Measurements from ENCODE around the gene ADORA2A.

Gene ADORA2A

GRCh38 chr22:24427500-24428164, at the start of gene ADORA2A:
ADORA2A (plus strand) TSS chr22:24427599; CDS start chr22:24433405, 5,806 bp downstream.
- DNase-seq = no peak

DNA sequence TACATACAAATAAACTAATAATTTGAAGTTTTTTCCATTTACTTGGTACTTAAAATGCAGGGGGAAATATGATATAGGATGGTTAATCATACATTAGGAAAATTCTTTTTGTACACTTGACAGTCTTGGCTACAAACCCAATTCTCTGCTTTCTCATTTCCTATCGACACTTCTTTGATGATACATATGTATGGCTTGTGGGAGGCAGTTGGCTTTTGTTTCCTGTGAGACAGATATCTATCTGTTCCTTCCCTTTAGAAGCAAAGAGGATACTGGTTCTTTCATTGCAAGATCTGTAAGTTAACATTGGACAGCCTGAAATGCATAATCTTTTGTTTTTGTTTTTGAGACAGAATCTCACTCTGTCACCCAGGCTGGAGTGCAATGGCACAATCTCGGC, 47.9 kb upstream of the ADORA2A start:
- no peak for DNase-seq

DNA sequence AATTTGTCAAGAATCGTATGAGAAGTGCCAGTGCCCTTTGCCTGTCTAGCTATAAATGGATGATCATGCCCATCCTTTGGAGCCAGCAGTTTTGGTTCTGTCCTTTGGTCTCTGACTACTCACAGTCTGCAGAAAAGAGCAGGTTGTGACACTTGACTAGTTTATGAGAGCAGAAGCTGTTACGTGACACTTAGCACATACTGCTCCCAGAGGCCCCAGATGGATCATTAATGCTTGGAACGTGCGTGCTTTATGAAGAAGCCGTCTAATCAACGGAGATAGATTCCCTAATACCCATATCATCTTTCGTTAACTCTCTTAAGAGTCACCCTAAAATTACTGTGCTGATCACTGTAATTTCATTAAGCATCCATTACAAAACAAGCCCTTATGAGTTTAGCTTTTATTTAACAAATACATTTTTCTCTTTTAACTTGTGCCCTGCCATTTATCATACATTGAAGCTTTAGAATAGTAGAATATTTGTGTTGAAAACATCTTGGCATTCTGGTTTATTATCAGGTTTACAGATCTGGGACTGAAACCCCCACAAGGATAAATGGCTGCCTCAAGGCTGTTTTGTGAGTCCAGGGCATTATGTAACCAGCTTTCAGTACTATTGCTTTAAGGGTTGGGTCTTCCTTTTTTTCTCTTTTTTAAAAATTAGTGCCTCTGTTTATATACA, 47.0 kb upstream of the ADORA2A start:
- peak; percentile 82 for DNase-seq

- DNase-seq = no peak
These were observed 46.5 kb upstream of the ADORA2A start for GRCh38 chr22:24380905-24381230.

- no peak for DNase-seq
These were observed 44.3 kb upstream of the ADORA2A start for GRCh38 chr22:24383061-24383460.

DNA sequence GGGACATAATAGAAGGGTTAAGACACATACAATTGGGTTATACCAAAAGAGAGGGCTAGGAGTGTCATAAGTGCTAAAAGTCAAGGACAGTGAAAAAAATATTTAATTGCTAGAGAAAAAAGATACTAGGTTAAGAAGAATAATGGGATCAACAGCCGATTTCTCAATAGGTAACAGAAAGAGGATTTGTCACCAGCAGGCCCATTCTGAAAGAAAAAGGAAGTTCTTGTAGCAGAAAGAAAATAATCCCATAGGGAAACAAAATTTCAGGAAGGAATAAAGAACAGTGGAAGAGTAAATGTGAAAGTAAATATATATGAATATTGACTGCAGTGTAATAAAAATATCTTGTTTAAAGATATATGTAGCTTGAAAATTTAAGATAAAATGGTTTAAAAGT, 43.3 kb upstream of the ADORA2A start:
- no peak for DNase-seq

GRCh38 chr22:24386937-24387471, 40.4 kb upstream of the ADORA2A start:
- DNase-seq = no peak

DNA sequence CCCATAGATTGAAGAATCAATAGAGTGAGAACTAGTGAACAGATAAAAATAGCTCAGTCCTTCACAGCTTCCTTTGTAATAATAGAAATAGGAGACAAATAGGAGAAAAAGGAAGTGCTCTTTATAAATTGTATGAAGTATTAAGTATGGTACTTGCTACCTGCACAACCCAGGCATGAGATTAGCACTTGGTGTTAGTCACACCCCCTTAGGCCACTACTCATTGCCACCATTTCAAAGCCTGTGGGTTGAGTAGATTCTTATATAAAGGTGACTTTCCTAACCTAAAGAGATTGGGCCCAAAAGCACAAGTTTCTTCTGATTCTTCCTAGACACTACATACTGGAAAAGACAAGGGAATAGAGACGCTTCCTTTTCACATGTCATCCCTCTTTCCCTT, 37.7 kb upstream of the ADORA2A start:
- no peak for DNase-seq

- no peak for DNase-seq
These were observed 37.2 kb upstream of the ADORA2A start for GRCh38 chr22:24390156-24390555.

DNA sequence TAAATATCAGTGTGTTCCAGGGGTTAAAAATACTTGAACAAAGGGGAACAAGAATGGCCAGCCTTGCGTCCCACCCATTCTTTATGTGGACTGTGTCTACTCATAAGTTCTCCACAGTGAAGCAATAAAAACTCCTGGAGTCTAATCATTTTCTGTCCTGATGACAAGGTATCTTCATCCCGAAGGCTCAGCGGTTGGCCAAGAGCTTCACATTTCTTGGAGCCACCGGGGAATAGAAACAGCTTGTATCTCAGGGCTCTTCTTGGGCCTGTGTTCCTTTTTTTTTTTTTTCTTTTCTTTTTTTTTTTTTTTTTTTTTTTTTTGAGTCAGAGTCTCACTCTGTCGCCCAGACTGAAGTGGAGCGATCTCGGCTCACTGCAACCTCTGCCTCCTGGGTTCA, 36.8 kb upstream of the ADORA2A start:
- no peak for DNase-seq

DNA sequence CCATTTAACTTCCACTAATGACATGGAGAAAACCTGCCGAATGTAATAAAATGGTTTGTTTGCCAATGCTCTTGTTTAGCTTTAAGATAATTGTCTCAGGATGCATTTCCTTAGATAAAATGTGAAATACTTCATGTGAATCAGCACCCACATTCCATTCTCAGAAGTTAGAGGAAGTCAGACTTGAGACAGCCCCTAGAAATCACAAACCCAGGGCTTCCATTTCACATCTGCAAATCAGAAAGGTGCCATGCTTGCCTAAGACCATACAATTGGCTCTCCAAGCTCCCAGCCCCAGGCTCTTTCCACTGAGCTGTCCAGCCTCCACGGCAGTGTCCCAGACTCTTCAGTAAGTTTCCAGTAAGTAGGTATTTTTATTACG, 35.6 kb upstream of the ADORA2A start:
- DNase-seq = no peak

GRCh38 chr22:24392218-24392931, 35.0 kb upstream of the ADORA2A start:
- no peak for DNase-seq

DNA sequence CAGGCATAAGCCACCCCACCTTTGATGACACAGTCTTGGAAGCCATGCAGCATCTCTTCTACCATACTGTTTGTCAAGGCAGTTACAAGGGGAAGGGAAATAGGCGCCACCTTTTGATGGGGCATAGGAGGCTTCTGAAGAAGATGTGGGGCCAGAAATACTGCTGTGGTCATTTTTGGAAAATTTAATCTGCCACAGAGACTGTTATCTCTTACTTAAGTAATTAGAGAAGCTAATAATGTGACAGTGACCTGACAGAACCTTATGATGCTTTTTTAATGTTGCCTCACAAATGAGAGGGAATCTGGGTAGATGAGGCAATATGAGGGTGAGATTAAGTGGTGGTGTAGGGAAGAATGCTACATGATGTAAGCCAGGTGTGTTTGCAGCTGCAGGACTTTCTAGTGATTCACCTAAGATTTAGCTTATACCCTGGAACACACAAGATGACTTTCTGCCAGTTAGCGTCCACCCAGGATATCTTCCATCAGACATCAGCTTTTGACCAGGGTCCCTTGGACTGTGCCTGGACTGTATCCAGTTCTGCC, 34.3 kb upstream of the ADORA2A start:
- no peak for DNase-seq

GRCh38 chr22:24393848-24394247, 33.6 kb upstream of the ADORA2A start:
- no peak for DNase-seq

- no peak for DNase-seq
These were observed 33.1 kb upstream of the ADORA2A start for GRCh38 chr22:24394254-24394653.

- DNase-seq = no peak
These were observed 29.0 kb upstream of the ADORA2A start for GRCh38 chr22:24398409-24398808.

- no peak for DNase-seq
These were observed 27.2 kb upstream of the ADORA2A start for GRCh38 chr22:24400034-24400725.

- no peak for DNase-seq
These were observed 26.4 kb upstream of the ADORA2A start for GRCh38 chr22:24400726-24401596.

DNA sequence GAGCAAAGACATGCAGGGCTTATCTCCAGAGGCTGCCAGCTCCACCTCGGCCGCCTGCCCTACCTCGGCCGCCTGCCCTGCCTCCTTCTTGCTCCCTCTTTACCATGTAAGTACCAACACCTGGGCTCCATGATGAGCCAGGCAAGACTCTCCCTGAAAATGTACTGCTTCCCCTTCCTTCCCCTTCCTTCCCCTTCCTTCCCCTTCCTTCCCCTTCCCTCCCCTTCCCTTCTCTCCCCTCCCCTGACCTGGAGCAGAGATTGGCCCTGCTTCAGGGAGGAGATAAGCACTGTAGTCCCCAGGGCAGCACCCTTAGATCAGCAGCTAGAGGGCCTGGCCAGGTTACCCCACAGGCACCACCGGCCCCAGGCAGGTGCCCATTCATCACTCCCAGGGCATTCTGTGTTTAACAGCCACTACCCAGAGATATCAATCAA, 25.4 kb upstream of the ADORA2A start:
- DNase-seq = no peak

DNA sequence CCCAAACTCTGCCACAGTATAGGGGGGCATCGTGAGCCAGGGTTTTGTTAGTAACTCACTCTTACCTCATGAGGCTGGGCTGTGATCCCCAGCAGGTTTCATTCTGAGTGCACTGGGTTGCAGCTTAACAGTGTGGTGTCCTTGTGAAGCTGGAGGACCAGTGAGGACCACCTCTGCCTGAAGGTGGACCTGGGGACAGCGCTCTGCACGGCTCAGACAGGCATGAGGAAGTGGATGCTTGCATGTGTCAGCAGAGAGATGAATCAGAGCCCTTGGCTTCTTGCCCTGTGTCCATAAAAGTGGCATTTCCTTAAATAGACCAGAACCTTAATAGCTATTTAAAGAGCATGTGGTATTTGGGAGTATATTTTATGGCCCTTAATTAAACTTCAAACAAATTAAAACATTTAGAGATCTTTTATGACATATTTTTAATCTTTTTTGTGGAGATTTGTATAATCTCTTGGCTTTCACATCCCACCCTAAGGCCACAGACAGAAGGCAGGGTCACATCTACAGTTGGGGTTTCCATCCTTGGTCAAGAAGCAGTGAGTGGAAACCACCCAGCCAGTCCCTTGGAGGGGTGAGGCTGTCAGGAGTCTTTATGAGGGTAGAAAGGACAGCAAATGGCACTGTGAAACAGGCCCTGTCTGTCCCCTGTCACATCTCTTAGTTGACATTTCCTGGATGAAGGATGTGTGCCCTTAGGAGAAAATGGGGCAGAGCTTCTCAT, 24.8 kb upstream of the ADORA2A start:
- DNase-seq = no peak

- DNase-seq = no peak
These were observed 24.1 kb upstream of the ADORA2A start for GRCh38 chr22:24403346-24403745.
